SHP77 treated with DMSO at 0.1 percent for 48 hours (cell line): ENCODE measurements around the gene OTOL1.

ENCODE experiments used
- DNase-seq: peaks from one replicate; lab custom pipeline; 2025; lab: John Stamatoyannopoulos, UW

Gene OTOL1

DNA sequence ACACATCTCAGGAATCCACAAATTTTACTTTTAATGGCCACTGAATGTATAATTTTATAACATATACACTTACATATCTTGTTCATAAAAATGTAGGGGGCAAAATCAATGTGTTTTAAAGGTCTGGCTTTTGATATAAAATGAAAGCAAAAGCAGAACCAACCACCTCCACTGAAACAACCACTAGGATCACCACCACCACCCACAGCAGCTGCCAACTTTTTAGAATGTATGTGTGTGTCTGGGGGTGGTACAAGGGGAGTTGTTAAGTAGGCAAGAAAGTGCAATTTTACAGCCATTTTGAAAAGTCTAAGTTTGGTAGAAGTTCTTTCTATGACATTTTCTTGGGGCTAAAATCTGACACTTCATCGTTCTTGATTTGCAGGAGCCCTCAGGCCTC, 44.0 kb downstream of the OTOL1 start:
- DNase-seq: no peak

DNA sequence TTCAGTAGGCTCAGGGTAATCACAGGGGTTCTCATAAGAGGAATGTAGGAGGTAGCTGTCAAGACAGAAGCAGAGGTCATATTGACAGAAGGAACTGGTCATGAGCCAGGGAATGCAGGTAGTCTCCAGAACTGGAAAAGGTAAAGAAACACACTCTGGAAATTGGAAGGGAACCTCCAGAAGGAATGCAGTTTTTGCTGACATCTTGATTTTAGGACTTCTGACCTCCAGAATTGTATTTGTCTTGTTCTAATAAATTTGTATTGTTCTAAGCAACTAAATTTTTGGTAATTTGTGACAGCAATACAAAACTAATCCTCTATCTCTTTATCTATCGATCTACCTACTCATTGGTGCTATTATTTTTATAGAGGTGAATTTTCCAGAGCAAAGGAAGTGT, 49.2 kb downstream of the OTOL1 start:
- no peak for DNase-seq

DNA sequence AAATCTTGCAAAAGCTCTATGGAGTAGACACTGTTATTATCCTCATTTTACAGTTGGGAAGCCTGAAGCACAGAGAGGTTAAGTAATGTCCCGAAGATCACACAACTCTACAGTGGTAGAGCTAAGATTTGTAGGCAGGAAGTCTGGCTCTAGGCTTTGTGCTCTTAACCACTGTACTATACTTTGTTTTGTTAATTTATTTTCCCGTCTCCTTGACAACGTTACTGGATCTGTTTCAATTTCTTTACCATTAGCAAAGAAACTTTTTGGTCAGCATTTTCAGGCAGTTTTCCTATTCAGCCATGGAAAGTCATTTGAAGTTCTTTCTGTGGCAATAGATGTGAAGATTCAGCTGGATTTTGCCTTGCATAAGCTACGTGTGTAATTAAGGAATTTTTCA, 51.7 kb downstream of the OTOL1 start:
- no peak for DNase-seq

DNA sequence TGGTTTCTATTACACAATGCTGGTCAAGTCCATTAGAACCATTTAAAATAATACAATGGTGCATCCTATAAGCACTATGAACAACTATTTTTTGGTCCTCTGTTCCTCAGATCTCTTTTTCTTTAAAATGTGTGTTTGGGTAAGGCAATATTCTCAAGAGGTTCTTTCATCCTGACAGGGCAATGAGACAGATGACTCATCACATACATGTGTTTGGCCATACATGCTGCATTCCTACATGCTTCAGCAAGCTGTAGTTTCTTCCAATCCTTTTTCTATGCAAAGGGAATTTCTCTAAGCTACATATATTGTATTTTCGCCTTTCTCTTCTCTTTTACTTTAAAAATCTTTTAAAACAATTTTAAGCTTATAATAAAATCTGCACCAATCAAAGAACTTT, 52.7 kb downstream of the OTOL1 start:
- no peak for DNase-seq

DNA sequence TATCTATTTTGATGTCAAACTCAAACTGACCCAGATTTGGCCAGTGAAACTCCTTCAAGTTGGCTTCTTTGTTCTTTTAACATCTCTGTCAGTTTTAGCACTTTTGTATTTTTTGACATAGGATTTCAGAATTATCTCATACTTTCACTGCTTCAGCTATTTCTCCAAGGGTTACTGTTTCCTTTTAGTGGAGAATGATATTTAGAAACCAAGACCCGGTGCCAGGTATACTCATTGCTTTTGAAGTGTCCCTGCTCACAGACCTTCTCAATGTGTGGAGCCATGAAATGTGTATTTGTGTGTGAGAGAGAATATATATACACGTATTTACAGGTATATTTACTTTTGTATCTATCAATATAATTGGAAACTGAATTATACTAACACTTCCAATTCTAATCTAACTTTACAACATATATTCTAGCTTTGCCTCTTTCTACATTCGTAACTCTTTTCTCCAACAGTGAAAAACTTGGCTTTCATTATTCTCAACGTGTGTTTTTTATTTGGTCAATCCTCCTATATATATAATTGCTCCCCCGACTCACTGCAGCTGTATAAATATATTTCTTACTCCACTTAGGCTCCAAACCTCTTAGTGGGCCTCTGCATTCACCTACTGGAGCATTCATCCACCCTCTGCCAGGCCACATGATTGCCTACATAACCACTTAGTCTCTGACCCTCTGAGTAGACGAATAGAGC, 54.0 kb downstream of the OTOL1 start:
- DNase-seq: no peak

DNA sequence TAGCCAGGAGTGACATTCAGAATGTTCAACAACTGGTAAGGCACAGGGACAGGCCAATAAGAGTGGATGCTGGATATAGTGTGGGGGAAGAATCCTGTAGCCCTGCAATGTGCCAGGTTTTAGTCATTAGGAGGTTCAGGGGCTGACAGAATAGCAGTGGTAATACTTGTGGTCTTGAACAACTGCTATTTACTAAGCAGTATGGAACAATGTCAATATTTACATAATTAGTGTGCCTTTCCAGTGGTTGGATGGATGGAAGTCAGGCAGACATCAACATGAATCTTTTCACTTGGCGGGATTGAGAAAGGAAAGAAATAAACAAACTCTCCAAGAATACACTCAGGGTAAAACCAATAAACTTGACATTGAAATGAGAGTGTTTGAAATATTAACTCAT, 55.1 kb downstream of the OTOL1 start:
- no peak for DNase-seq

DNA sequence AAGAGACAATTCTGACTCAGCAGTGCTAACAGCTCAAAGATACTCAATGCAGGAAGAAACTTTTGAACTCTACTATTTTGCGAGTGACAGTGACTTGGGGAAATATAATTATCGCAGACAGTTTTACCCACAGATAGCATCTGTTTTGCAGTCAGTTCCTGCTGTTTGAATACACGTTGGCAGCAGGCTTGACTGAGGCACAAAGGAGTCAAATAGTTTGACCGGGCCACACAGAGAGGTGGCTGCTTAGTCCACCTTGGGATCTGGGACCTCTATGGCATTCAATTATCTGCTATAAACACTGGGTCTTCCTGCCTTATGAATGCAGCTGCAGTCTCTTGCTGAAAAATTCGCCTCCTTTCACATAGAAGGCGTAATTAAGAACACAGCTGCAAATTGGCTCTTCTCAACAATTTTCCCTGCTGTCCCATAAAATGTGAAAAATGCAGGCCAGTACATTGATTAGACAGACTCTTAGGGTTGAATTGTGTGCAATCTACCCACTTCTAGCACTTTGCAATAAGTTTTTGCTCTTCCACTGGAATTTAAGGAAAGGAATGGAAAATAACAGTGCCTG, 56.5 kb downstream of the OTOL1 start:
- DNase-seq: no peak
